ENCODE results near the gene PRKAG3. TPM values are rescaled to one million over a fixed set of nuclear protein-coding genes. Genes with fewer than 3 reads are reported as not detected.

Gene PRKAG3
- polyA plus RNA-seq, 1 of the 3 experiments (the other 2 are of a cell fraction), result not detected

GRCh38 chr2:218873359-218874194 lies 42.0 kb upstream of the PRKAG3 start (continued):
- TF ChIP-seq CTCF (IDR thresholded peaks at IDR 0.05) (no peak), SIN3A (IDR thresholded peaks at IDR 0.05; ENCODE audit: borderline replicate concordance, low read depth, low read length) (no peak), REST (IDR thresholded peaks at IDR 0.05; ENCODE audit: low read depth, low read length) (no peak)

DNA sequence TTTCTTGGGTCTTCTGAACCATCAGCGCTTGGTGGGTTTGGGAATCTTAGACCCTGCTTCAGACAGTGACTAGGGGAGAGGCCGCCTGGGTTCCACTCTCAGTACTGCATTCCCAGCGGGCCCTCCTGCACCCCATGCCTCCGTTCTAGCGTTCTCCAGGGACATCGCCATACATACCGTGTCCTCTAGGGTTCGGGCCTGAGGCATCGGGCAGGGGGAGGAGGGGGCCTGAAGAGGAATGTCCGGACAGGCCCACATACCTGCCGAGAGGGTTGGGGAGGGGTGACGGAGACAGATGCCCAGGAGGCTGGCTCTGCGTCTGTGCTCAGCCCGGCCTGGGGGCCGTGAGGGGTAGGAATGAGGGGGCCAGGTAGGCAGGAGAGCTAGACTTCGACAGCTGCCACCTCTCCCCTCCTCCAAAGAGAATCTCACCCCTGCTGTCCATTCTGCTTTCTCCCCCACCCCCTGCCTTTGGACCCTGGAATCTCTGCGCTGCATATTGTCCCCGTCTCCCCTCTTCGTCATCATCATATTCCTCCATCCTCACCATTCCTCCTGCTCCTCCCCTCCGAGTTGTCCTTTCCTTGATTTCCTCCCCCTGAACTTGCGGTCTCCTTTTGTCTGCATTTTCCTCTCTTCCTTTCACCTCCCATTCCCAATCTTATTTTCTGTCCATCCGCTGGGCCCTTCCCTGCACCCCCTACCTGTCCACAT lies 41.2 kb upstream of the PRKAG3 start:
- Histone ChIP-seq H3K4me3 (ENCODE audit: low read depth in 2 of 2, low read length in 1 of 2) (no peak overlapping the region), H3K27ac (ENCODE audit: low read depth in 2 of 2, low read length in 1 of 2) (no peak overlapping the region), H3K4me2 (no peak overlapping the region), H3K9me2 (no peaks in the 10 kb centered on the region), H3F3A (replicated peaks; ENCODE audit: insufficient read depth) (peaks cover 3% of the 10 kb centered on the region), H4K20me1 (ENCODE audit: insufficient read depth) (no peaks in the 10 kb centered on the region), H3K4me1 (ENCODE audit: control insufficient read depth in 1 of 2, insufficient read depth in 2 of 2, low read depth in 1 of 2, low read length in 1 of 2) (peaks cover 0 to 23% of the 10 kb centered on the region in 2 experiments; a peak in 2 of 4 replicates), H3K9me3 (no peaks in the 10 kb centered on the region), H3K9ac (no peak overlapping the region), H3K79me2 (ENCODE audit: insufficient read depth) (no peaks in the 10 kb centered on the region), H3K36me3 (replicated peaks in 1 of 2; ENCODE audit: control insufficient read depth in 1 of 2, insufficient read depth in 2 of 2, low read length in 1 of 2) (no peaks in the 10 kb centered on the region), H3K27me3 (ENCODE audit: insufficient read depth) (peaks cover 31% of the 10 kb centered on the region; the same call in 1 of the 2 replicates), H2AFZ (ENCODE audit: low read depth) (no peak overlapping the region)
- POLR2A ChIA-PET, result no interaction called here
- DNase-seq, result no peak
- TF ChIP-seq TCF12 (IDR thresholded peaks at IDR 0.05), result no peak
- no peak for TF ChIP-seq RFX5 (IDR thresholded peaks at IDR 0.05; ENCODE audit: low read length)
- TF ChIP-seq, protein P1, sequence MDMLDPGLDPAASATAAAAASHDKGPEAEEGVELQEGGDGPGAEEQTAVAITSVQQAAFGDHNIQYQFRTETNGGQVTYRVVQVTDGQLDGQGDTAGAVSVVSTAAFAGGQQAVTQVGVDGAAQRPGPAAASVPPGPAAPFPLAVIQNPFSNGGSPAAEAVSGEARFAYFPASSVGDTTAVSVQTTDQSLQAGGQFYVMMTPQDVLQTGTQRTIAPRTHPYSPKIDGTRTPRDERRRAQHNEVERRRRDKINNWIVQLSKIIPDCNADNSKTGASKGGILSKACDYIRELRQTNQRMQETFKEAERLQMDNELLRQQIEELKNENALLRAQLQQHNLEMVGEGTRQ (IDR thresholded peaks at IDR 0.05; ENCODE audit: borderline replicate concordance, low read depth, low read length), result no peak
- no peak for TF ChIP-seq TAF1 (IDR thresholded peaks at IDR 0.05; ENCODE audit: borderline replicate concordance, low read depth, low read length)
- no peak for TF ChIP-seq MEF2A (IDR thresholded peaks at IDR 0.05; ENCODE audit: borderline replicate concordance, low read depth)
- TF ChIP-seq, protein P2, sequence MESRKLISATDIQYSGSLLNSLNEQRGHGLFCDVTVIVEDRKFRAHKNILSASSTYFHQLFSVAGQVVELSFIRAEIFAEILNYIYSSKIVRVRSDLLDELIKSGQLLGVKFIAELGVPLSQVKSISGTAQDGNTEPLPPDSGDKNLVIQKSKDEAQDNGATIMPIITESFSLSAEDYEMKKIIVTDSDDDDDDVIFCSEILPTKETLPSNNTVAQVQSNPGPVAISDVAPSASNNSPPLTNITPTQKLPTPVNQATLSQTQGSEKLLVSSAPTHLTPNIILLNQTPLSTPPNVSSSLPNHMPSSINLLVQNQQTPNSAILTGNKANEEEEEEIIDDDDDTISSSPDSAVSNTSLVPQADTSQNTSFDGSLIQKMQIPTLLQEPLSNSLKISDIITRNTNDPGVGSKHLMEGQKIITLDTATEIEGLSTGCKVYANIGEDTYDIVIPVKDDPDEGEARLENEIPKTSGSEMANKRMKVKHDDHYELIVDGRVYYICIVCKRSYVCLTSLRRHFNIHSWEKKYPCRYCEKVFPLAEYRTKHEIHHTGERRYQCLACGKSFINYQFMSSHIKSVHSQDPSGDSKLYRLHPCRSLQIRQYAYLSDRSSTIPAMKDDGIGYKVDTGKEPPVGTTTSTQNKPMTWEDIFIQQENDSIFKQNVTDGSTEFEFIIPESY (IDR thresholded peaks at IDR 0.05; ENCODE audit: borderline replicate concordance, low read depth), result no peak
- CTCF ChIA-PET, result interaction anchor here (1.0 to 22.5 kb wide), 6 partner anchors 14 to 288 kb away, joined by 3 to 795 read pairs (median 3); partner anchors contain the start of genes NHEJ1 and WNT6
- WGBS (ENCODE audit: low lambda C conversion rate), result 54% methylated on average over 15 of the region's 22 CpGs

Data from SK-N-SH (cell line).